Gastroesophageal sphincter (tissue), 3 donors: Measurements from ENCODE around the gene HNRNPA2B1.

Experiments
- CTCF ChIP-seq, 4 experiments: fragments of 200-600 bp in 2 of 4; fragments of 450-650 bp in 2 of 4; sonication (generic) in 1 of 4; IDR thresholded peaks; one replicate each; pipeline ENCODE4 v1.5.1; 2017 to 2019; ENCODE audit warnings: antibody characterized with exemption in 4 of 4, mild to moderate bottlenecking in 2 of 4, moderate library complexity in 2 of 4
- EP300 ChIP-seq: sonication (generic); formaldehyde crosslinking; IDR thresholded peaks from one replicate; pipeline ENCODE4 v1.6.1; 2017; ENCODE audit warnings: antibody characterized with exemption, mild to moderate bottlenecking
- POLR2A ChIP-seq, 2 donors: fragments of 450-650 bp; IDR thresholded peaks; one replicate each; pipeline ENCODE4 v1.6.1; 2017; ENCODE audit warnings: antibody characterized with exemption in 2 of 2, mild to moderate bottlenecking in 2 of 2, moderate library complexity in 1 of 2

- TF ChIP-seq POLR2A (IDR thresholded peaks at IDR 0.05) (no peak), CTCF (IDR thresholded peaks at IDR 0.05) (no peak), EP300 (no peak)
These were observed 51.1 kb downstream of the HNRNPA2B1 start for GRCh38 chr7:26149391-26149977.
